HG03108 (cell line): Measurements from ENCODE around the gene ZNF646.
"Not testable (repeated sequence)": the region's sequence is repeated elsewhere in the genome, so short reads cannot be mapped to it uniquely, and the experiment has no call there.

Experiments
- ATAC-seq: cut with Tn5 transposase; IDR thresholded peaks from one replicate; pipeline ENCODE4 v1.9.1; 2021; ENCODE audit warnings: moderate library complexity; ENCODE audit not compliant: unreplicated experiment

Gene ZNF646

GRCh38 chr16:31083081-31083480 is 8.9 kb downstream of the ZNF646 start:
- no peak for ATAC-seq

DNA sequence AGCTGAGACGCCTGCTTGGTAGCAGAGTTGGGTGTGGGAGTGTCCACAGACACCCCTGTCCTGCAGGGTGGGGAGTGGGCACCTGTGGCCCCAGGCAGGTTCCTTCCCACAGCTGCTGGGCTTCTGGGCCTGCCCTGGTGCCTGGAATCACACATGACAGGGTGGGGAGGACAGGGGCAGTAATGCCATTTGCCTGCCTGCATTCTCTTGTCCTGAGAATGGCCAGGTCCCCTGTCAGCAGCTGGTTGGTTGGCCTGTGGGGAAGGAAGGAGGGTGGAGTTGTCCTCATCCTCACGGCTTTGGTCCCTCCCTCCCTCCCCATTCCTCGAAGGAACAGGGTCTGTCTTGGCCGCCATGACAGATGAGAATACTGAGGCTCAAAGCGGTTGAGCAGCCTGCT is 9.3 kb downstream of the ZNF646 start:
- no peak for ATAC-seq

DNA sequence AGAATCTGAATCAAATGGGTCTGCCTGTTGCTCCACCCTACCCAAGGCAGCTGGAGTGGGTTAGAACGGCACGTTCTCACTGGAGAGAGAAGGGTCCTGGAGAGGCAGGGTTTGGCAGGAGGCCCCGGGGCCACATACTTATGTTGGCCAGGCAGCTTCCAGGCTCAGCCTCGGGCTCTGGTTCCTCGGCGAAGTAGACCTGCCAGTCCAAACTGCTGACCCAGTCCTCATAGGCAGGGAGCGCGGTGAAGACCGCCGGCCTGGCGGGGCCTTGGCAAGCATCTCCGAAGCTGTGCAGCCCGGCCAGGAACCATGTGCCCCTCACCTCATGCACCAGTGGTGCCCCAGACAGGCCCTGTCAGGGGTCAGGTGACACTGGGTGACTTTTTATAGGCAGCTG is 9.8 kb downstream of the ZNF646 start:
- ATAC-seq, result no peak

DNA sequence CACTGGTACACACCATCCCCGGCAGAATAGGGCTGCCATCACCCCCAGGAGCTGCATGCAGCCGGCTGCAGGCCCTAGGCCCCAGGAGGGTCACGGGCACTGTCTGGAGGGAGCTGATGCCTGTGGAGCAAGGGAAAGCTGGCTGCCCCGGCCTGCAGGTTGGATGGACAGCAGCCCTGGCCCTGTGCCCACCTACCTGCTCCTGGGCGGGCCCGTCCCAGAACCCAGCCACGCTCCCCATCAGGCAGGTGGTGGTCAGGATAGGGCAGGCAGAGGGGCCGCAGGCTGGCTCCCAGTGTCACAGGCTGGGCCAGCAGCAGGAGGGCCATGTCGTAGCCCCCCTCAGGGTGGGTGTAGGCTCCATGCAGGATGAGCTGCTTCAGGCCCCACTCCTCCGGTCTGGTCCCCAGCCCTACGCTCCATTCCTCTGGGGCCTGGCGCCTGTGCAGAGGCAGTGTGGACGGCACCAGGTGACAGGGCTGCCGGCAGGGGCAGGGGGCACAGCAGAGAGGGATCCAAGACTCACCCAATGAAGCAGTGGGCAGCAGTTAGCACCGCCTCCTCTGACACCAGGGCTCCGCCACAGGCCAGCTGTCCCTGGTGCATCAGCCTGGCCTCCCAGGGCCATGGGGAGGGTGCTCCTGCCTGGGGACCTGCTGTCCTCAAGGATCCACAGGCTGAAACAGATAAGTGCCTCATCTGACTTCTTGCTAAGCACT is 10.5 kb downstream of the ZNF646 start:
- ATAC-seq, result no peak

GRCh38 chr16:31085411-31085810 is 11.2 kb downstream of the ZNF646 start:
- no peak for ATAC-seq

DNA sequence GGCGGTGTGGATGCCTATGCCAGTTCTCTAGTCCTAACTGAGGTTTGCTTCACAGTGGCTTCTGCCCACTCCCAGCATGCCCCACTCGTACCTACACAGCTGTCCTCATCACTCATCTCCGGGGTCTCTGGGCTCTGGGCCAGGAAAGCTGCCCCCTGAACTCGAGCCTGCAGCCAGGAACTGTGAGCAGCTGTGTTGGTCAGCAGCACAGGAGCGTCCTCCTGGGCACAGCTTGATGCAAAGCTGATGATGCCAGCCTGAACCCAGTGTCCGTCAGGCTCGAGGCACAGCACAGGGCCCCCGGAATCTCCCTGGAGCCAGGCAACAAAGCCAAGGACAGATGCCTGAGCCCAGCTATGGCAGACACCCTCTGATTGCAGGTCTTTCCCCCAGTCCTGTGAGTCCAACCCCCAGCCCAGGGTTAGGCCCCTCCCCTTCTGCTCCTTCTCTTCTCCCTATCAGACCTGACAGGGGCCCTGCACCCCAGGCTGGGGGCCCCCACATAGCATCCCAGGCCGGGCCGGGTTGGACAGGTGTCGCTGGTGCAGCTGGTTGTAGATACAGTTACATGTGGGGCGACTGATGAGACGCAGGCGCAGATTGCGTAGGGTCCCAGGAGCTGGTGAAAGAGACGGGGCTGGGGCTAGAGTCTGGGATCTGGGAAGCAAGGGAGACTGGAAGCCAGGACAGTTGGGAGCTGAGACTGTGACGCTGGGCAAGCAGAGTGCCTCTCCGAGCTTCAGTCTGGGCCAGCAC is 11.8 kb downstream of the ZNF646 start:
- no peak for ATAC-seq

DNA sequence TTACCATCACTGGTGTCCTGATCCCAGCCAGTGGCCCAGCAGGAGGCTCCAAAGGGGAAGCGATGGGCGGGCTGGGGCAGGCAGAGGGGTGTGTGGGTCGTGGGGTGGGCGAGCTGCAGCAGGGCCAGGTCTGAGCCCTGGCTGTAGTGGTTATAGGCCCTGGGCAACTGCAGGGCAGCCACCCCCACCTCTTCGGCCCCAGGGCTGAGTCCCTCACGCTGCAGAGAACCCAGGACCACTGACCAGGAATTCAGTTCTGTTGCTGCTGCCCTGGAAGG is 12.3 kb downstream of the ZNF646 start:
- no peak for ATAC-seq

DNA sequence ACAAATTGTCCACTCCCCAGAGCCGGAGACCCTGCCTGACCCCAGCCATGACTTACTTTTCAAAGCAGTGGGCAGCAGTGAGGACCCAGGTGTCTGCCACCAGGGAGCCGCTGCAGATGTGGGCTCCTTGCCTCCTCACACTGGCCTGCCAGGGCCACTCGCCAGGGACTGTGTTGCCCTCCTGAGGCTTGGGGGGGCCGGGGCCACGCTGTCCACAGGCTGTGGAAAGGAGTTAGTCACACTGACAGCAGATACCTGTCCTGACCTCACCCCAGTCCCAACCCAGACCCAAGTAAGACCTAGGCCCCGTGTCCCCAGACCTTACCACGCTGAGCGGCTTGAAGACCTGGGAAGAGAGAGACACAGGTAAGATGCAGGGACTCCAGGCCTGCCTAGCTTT is 13.3 kb downstream of the ZNF646 start:
- ATAC-seq, result no peak

DNA sequence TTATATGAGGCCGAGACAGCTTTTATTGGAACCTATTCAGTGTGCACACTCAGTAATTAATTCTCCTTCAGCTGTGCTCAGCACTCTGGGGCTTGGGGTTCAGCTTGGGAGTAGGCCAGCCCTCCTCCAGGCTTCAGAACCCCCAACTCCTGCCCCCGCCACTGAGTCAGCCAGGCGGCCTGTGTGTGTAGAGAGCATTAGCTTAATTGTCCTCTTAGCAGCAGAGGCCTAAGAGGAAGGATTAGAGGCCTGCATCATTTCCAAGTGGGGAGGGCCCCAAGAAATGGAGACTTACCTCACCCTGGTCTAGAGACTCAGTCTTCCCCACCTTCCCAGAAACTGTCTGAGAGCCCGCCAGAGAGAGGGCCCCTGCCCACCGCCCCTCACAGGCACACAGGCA is 13.7 kb downstream of the ZNF646 start:
- no peak for ATAC-seq

- ATAC-seq, result no peak
Measured at GRCh38 chr16:31088459-31089183, 14.4 kb downstream of the ZNF646 start, which contains the start of gene PRSS53. Gene PRSS53, minus strand, starts transcription at chr16:31088943. Its CDS starts 134 bp downstream, at chr16:31088809.

GRCh38 chr16:31089199-31089598 is 15.0 kb downstream of the ZNF646 start:
- no peak for ATAC-seq

GRCh38 chr16:31090540-31090939 is 16.3 kb downstream of the ZNF646 start:
- ATAC-seq, result no peak

DNA sequence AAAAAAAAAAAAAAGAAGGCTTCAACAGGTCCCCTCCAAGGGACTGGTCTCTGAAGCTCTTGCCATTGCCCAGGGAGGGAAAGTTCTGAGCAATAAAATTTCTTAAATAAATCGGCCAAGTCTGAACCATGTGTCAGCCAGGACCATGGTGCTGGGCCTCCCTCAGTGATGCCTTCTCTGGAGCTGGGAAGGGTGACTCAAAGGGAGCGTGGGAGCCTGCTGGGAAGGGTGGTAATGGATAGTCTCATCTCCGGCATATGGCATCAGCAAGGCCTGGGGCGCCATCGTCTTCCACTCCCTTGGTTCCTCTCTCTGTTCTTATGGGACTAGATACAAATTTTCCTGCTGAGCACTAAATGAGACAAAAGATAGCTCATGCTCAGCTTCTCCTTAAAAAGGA is 18.1 kb downstream of the ZNF646 start:
- no peak for ATAC-seq

- no peak for ATAC-seq
Measured at GRCh38 chr16:31093132-31093703, 19.0 kb downstream of the ZNF646 start.

DNA sequence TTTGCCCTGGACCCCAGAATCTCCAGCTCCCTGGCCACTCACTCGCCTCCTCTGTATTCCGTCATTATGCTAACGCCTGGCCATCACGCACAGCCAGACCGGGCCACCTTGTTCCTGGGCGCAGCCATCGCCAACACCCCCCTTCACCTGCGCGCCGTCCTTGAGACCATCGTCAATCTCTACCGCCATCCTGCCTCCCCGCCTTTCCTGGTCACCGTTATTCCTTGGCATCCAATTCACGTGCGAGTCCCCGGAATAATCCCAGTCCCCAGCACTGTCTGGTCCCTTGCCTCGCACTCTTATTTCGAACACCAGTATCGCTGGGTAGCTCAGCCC is 19.8 kb downstream of the ZNF646 start:
- no peak for ATAC-seq

DNA sequence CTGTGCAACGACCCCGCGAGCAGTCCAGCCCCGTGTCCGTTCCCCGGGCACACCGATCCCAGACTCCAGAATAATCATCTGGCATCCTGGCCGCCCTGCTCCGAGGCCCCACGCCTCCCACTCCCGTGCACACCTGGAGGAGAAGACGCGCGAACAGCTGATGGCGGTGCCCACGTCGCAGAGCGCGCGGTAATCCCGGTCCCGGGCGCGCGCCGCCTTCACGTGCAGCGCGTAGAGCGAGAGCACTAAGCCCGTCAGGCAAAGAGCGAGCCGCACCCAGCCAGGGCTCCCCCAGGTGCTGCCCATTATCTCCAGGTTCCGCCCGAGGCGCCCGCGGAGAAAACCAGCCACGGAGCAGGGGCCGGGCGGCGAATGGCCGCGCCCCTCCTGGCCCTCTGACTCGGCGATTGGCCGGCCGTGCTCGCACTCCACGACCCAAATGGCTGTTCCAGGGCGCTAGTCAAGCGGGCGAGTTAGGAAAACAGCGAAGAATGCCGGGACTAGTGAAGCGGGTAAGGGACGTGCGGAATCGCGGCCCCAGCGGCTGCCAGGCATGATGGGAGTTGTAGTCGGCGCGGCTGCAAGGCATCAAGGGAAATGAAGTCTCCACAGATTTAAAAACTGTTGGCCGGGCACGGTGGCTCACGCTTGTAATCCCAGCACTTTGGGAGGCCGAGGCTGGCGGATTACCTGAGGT is 20.4 kb downstream of the ZNF646 start, which contains the start of gene VKORC1:
Gene VKORC1, minus strand, starts transcription at position 374 of the 697 bp plus-strand sequence. Its CDS starts 68 bp downstream, at position 306.
- ATAC-seq, result peak; percentile 83

- no peak for ATAC-seq
Measured at GRCh38 chr16:31099860-31100638, 25.8 kb downstream of the ZNF646 start.

DNA sequence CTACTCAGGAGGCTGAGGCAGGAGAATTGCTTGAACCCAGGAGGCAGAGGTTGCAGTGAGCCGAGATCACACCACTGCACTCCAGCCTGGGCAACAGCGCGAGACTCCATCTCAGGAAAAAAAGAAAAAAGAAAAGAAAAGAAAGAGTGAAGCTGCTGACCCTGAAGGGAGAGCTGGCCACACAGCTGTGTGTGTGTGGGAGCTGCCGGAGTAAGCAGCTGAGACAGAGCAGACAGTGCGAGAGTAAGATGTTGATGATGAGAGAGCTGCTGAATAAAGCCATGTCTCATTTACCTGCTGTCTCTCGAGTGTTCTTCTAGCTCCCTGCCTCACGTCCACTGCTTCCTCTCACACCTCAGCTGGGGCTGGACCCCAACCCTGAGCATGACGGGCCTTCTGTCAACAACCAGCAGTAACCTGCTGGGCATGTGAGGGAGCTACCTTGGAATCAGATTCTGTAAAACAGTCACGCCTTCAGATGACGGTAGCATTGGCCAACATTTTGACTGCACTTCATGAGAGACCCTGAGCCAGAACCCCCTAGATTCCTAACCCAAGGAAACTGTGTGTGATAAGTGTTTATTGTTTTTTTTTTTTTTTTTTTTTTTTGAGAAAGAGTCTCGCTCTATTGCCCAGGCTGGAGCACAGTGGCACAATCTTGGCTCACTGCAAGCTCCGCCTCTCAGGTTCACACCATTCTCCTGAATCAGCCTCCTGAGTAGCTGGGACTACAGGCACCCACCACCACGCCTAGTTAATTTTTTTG is 26.8 kb downstream of the ZNF646 start:
- not testable (repeated sequence) for ATAC-seq

DNA sequence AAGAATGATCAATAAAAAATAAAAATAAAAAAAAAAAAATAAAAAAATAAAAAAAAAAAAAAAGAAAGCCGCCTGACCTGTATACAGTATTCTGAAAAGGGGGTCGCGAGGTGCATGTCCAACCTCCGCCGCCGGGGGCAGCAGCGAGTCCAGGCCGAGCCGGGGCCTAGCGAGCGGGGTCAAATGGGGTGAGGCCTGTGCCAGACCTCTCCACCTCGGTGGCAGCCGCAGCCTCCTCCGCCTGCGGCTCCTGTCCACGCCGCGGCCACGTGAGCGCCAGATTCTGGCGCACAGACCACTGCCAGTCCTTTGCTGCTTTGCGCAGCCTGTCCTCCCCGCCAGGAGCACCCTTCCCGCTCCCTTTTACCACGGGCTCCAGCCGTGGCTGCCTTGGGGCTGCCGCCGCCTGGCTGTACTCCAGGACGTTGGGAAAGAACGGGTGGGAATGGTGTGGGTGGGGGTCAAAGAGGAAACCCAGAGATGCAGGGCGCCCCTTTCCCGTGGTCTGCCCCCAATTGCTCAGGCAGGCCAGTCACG is 31.5 kb downstream of the ZNF646 start:
- no peak for ATAC-seq
